Tibial nerve (tissue), 4 donors: Measurements from ENCODE around the gene OR6Y1. TPM values are rescaled to one million over a fixed set of nuclear protein-coding genes. Genes with fewer than 3 reads are reported as not detected.

Source experiments
- DNase-seq, 2 donors: peaks; one replicate each; pipeline ENCODE4 v3.0.0-alpha.2; 2019; ENCODE audit warnings: low spot score in 2 of 2
- H3K27ac ChIP-seq, 4 donors: fragments of 200-600 bp; sonication (generic) in 3 of 4; one replicate each; pipeline ENCODE4 v1.5.1; 2017 to 2019; ENCODE audit warnings: mild to moderate bottlenecking in 1 of 4
- H3K27me3 ChIP-seq, 2 donors: fragments of 200-600 bp; sonication (generic) in 1 of 2; one replicate each; pipeline versions ENCODE4 v1.5.1 to v1.6.0; 2017 to 2019
- H3K36me3 ChIP-seq, 3 donors: fragments of 200-600 bp; sonication (generic); one replicate each; pipeline ENCODE4 v1.5.1; 2018 to 2019
- H3K4me1 ChIP-seq, 4 donors: fragments of 200-600 bp; sonication (generic) in 3 of 4; one replicate each; pipeline ENCODE4 v1.5.1; 2017 to 2019
- H3K4me3 ChIP-seq, 4 donors: fragments of 200-600 bp; sonication (generic) in 3 of 4; one replicate each; pipeline ENCODE4 v1.5.1; 2017 to 2019; ENCODE audit warnings: mild to moderate bottlenecking in 1 of 4, moderate library complexity in 1 of 4
- H3K9me3 ChIP-seq, 4 donors: fragments of 200-600 bp; sonication (generic) in 3 of 4; one replicate each; pipeline ENCODE4 v1.5.1; 2017 to 2019
- EP300 ChIP-seq, 2 donors: sonication (generic); formaldehyde crosslinking; IDR thresholded peaks; one replicate each; pipeline ENCODE4 v1.6.1; 2017; ENCODE audit warnings: antibody characterized with exemption in 2 of 2, mild to moderate bottlenecking in 1 of 2
- POLR2A ChIP-seq, 2 donors: fragments of 450-650 bp; IDR thresholded peaks; one replicate each; pipeline ENCODE4 v1.6.1; 2017; ENCODE audit warnings: antibody characterized with exemption in 2 of 2, mild to moderate bottlenecking in 2 of 2, moderate library complexity in 2 of 2
- WGBS, 2 donors: methylation state at CpG; one replicate each; pipeline ENCODE4 v1.1.5; 2018; 5-methylcytosine and 5-hydroxymethylcytosine counted together
- total RNA-seq, 4 donors: library from RNA; depleted of rRNA; stranded (reverse); fragments of >200 nt; gene quantifications; one replicate each; pipeline ENCODE4 v1.1.0, GENCODE V29; 2016
- TF ChIP-seq, protein P1 (sequence below), 5 experiments: fragments of 200-600 bp in 3 of 5; fragments of 450-650 bp in 2 of 5; sonication (generic) in 3 of 5; IDR thresholded peaks; one replicate each; pipeline ENCODE4 v1.5.1; 2016 to 2019; ENCODE audit warnings: antibody characterized with exemption in 5 of 5, mild to moderate bottlenecking in 3 of 5, moderate library complexity in 2 of 5

The OR6Y1 gene
- total RNA-seq, 4 donors from 2014 or later = not detected

DNA sequence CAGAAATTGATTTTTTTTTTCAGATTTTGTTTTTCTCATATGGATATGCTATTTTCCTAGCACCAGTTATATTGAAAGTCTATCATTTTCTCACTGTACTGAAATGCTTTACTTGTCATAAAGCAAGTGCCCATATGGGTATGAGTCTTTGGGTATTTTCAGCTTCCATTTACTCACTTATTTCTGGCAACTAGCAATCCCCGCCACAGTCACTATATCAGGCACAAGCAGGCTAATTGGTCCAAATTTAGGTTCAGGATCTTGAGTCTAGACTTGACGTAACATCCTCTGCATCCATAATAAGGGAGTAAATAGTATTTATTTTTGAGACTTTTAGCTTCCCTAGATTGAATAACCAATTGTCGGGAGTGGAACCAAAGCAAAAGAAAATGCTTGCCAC, 23.4 kb upstream of the OR6Y1 start:
- Histone ChIP-seq H3K27me3 (no peaks in the 10 kb centered on the region), H3K4me1 (no peaks in the 10 kb centered on the region), H3K4me3 (no peak overlapping the region), H3K36me3 (no peaks in the 10 kb centered on the region), H3K27ac (no peak overlapping the region), H3K9me3 (no peaks in the 10 kb centered on the region)
- DNase-seq = no peak
- WGBS, 2 donors = 85 to 92% methylated on average over 3 of the region's 3 CpGs
- TF ChIP-seq EP300 (IDR thresholded peaks at IDR 0.05) = no peak
- TF ChIP-seq, protein P1, sequence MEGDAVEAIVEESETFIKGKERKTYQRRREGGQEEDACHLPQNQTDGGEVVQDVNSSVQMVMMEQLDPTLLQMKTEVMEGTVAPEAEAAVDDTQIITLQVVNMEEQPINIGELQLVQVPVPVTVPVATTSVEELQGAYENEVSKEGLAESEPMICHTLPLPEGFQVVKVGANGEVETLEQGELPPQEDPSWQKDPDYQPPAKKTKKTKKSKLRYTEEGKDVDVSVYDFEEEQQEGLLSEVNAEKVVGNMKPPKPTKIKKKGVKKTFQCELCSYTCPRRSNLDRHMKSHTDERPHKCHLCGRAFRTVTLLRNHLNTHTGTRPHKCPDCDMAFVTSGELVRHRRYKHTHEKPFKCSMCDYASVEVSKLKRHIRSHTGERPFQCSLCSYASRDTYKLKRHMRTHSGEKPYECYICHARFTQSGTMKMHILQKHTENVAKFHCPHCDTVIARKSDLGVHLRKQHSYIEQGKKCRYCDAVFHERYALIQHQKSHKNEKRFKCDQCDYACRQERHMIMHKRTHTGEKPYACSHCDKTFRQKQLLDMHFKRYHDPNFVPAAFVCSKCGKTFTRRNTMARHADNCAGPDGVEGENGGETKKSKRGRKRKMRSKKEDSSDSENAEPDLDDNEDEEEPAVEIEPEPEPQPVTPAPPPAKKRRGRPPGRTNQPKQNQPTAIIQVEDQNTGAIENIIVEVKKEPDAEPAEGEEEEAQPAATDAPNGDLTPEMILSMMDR (IDR thresholded peaks at IDR 0.05) = no peak
- no peak for TF ChIP-seq POLR2A (IDR thresholded peaks at IDR 0.05)

DNA sequence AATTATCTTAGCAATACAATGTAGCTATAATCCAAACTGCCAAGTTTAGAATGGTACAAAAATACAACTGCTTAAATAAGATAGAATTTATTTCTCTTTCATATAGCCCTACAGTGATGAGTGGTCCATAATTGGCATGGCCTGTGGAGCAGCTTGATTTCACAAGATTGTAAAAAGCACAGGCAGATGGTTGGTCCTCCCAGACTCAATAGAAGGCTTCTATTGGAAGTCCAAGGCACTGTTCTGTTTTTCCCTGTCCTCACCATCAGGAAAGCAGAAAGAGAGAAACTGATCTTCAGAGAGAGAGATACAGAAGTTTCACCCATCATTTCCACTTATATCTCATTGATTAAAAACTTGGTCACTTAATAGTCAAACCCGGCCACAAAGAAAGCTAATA, 18.0 kb upstream of the OR6Y1 start:
- H3K4me1 ChIP-seq = no peaks in the 10 kb centered on the region
- H3K36me3 ChIP-seq = no peaks in the 10 kb centered on the region
- H3K9me3 ChIP-seq = no peaks in the 10 kb centered on the region
- no peaks in the 10 kb centered on the region for H3K27me3 ChIP-seq
- no peak for TF ChIP-seq EP300 (IDR thresholded peaks at IDR 0.05)
- TF ChIP-seq, protein P1 (IDR thresholded peaks at IDR 0.05) = no peak
- TF ChIP-seq POLR2A (IDR thresholded peaks at IDR 0.05) = no peak
- H3K27ac ChIP-seq = no peak overlapping the region
- no peak for DNase-seq
- 77 to 88% methylated on average over 1 of the region's 1 CpG for WGBS, 2 donors
- H3K4me3 ChIP-seq = no peak overlapping the region

DNA sequence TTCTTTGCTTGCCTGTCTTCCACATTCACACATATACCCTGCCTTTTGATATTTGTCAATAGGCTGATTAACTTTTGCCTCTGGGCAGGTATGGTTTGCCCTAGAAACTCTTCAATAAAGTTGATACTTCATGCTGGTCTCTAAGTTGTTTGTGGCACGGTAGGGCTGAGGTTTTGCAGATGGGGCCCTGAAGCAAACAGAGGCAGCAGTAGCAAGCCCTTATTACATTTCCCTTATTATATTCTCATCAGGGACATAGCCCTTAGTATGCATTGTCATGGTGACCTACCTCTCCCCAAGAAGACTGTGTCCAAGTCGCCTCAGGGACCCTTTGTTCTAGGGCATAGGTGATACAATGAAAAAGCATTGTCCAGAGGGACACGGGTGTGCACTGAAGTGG, 16.3 kb upstream of the OR6Y1 start, which contains the start of gene OR6P1:
Gene OR6P1 (minus strand): TSS at position 101 of the 400 bp plus-strand sequence. CDS start 6,976 bp downstream, outside the sequence.
- DNase-seq = no peak
- no peaks in the 10 kb centered on the region for H3K4me1 ChIP-seq
- H3K27ac ChIP-seq = no peak within 1 kb of the TSS
- WGBS, 2 donors = 68 to 79% methylated on average over 3 of the region's 3 CpGs
- no peaks in the 10 kb centered on the region for H3K27me3 ChIP-seq
- H3K9me3 ChIP-seq = no peaks in the 10 kb centered on the region
- H3K36me3 ChIP-seq = no peaks in the 10 kb centered on the region
- H3K4me3 ChIP-seq = no peak within 1 kb of the TSS
- no peak for TF ChIP-seq EP300 (IDR thresholded peaks at IDR 0.05)
- TF ChIP-seq, protein P1 (IDR thresholded peaks at IDR 0.05) = no peak
- TF ChIP-seq POLR2A (IDR thresholded peaks at IDR 0.05) = no peak

DNA sequence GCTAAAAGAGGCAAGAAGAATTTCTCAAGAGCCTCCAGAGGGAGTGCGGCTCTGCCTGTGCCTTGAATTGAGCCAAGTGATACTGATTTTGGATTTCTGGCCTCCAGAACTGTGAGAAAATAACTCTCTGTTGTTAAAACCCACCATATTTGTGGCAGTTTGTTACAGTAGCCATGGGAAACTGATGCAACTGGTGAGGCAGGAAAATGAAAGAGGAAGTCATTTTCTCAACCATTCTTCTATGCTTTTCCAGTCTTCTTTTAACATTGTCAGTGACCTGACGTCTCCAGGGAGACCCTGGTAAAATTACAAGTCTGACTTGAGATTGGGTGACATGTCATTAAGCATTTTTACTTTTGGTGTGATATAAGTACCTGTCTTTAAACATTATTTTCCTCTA, 10.4 kb upstream of the OR6Y1 start:
- Histone ChIP-seq H3K9me3 (no peaks in the 10 kb centered on the region), H3K36me3 (no peaks in the 10 kb centered on the region), H3K4me1 (peaks cover 0 to 6% (median 0%) of the 10 kb centered on the region in 4 donors), H3K27me3 (no peaks in the 10 kb centered on the region), H3K4me3 (no peak overlapping the region), H3K27ac (no peak overlapping the region)
- 58 to 78% methylated on average over 2 of the region's 2 CpGs for WGBS, 2 donors
- TF ChIP-seq POLR2A (IDR thresholded peaks at IDR 0.05) (no peak), EP300 (IDR thresholded peaks at IDR 0.05) (no peak)
- TF ChIP-seq, protein P1 (IDR thresholded peaks at IDR 0.05) = no peak
- DNase-seq = no peak

DNA sequence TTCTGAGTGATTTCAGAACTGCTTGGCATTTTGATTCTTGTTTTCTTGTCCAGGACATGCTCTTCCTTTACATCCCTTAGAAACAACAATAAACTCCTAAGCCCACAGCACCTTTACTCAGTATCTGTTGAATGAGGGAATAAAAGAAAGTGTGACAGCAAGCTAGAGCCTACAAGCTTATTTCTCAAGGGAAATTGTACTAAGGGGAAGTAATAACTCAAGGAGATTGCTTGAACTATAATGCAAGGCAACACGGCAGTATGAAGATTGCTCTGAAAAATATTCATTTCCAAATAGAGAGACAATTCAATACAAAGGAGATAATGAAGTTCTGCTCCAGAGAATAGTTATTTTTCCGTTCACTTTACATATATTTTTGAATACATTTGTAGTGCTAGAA, 9.6 kb upstream of the OR6Y1 start:
- peaks cover 0 to 6% (median 0%) of the 10 kb centered on the region in 4 donors for H3K4me1 ChIP-seq
- H3K27ac ChIP-seq = no peak overlapping the region
- no peak overlapping the region for H3K4me3 ChIP-seq
- no peak for DNase-seq
- no peaks in the 10 kb centered on the region for H3K27me3 ChIP-seq
- no peaks in the 10 kb centered on the region for H3K36me3 ChIP-seq
- H3K9me3 ChIP-seq = no peaks in the 10 kb centered on the region
- TF ChIP-seq EP300 (IDR thresholded peaks at IDR 0.05) = no peak
- no peak for TF ChIP-seq POLR2A (IDR thresholded peaks at IDR 0.05)
- TF ChIP-seq, protein P1 (IDR thresholded peaks at IDR 0.05) = no peak
- 66% methylated on average over 2 of the region's 2 CpGs for WGBS, 2 donors
